SU-DHL-6 (cell line): ENCODE results near the gene ACO2.

Experiments
- CTCF ChIP-seq: fragments of 200-600 bp; sonication (generic); IDR thresholded peaks from one replicate; pipeline ENCODE4 v1.5.1; 2017; ENCODE audit warnings: antibody characterized with exemption, mild to moderate bottlenecking, low read length, moderate library complexity; ENCODE audit not compliant: insufficient read depth, poor library complexity, severe bottlenecking
- EZH2phosphoT487 ChIP-seq: fragments of 200-600 bp; sonication (generic), shearing (Covaris generic); conservative IDR thresholded peaks from 2 replicates; pipeline ENCODE4 v1.6.1; 2018; ENCODE audit warnings: mild to moderate bottlenecking, antibody characterized with exemption, low read length, moderate library complexity, mixed read lengths

- no peak for TF ChIP-seq CTCF
- no peak for TF ChIP-seq EZH2phosphoT487
Measured at GRCh38 chr22:41528132-41528766, 59.3 kb downstream of the ACO2 start.
